ENCODE measurements around the gene RAB8A.

GRCh38 chr19:16113727-16114126 lies 2.0 kb downstream of the RAB8A start:
- TF ChIP-seq CTCF (IDR thresholded peaks at IDR 0.05), result no peak
- TF ChIP-seq POLR2A (IDR thresholded peaks at IDR 0.05), result no peak

Measured in adrenal gland (tissue), 5 donors.